Right lobe of liver (tissue), 4 donors: Measurements from ENCODE around the gene PRKAG2.

Experiments
- CTCF ChIP-seq, 4 donors: fragments of 200-600 bp in 3 of 4; fragments of 450-650 bp in 1 of 4; IDR thresholded peaks; one replicate each; pipeline versions ENCODE4 v1.5.1 to v1.8.0; 2016 to 2022; ENCODE audit warnings: antibody characterized with exemption in 4 of 4, mild to moderate bottlenecking in 2 of 4
- POLR2A ChIP-seq: fragments of 450-650 bp; IDR thresholded peaks from one replicate; pipeline ENCODE4 v1.6.1; 2017; ENCODE audit warnings: antibody characterized with exemption, mild to moderate bottlenecking
- donor health status: DM: no; HTN: no; CAD: no.
- donor health status: DM: no; HTN: no; CAD: no.
- donor health status: DM: no; HTN: yes; CAD: no.

DNA sequence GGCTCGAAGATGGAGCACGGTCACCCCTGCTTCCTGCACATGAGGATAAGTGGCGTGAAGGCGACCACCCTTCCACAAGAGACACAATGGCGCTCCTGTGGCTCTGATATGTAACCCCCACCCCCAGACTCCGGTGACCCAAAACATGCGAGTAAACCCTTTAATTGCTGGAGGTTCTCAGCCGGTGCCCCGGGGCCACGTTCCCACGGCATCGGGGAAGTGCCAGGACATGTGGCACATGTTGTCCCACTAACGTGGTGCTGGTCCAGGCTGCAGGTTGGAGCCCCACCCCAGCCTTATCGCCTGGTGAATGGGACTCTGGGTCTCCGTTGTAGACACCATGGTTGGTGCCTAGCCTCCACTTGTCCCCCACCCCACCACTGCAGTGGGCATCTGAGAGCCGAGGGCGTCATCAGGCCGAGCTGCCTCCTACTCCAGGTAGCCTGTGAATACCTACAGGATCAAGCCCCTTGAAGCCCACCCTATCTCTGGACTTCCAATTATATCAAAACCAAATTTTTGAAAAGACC lies 132.8 kb downstream of the PRKAG2 start:
- TF ChIP-seq CTCF (IDR thresholded peaks at IDR 0.05), result no peak
- TF ChIP-seq POLR2A, result no peak
